WI38 (cell line): ENCODE results near the gene SH3GL1.

Source experiments
- H3K4me3 ChIP-seq: 2 replicates; pipeline ENCODE4 v1.5.1; 2011; ENCODE audit warnings: low read depth, mild to moderate bottlenecking, control low read depth, low read length
- CTCF ChIP-seq: IDR thresholded peaks from 2 replicates; pipeline ENCODE4 v1.5.1; 2012; ENCODE audit warnings: low read depth, mild to moderate bottlenecking, control low read depth, low read length

The SH3GL1 gene

DNA sequence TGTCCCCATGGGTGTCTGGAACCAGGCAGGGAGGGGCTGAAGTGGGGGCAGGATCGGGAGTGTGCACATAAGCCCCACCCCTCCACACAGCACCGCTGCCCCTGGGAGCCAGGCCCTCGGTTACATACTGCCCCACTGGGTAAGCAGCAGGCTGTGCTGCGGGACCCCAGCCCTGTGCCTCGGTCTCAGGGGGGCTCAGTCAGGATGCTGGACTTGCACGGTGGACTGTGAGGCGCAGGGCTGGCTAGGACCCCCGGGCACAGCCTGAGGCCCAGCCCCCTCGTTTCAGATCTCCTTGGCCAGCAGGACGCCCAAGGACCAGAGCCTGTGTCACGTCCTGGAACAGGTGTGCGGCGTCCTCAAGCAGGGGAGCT lies 40.7 kb downstream of the SH3GL1 start:
- no peak for TF ChIP-seq CTCF
- H3K4me3 ChIP-seq: no peak overlapping the region

DNA sequence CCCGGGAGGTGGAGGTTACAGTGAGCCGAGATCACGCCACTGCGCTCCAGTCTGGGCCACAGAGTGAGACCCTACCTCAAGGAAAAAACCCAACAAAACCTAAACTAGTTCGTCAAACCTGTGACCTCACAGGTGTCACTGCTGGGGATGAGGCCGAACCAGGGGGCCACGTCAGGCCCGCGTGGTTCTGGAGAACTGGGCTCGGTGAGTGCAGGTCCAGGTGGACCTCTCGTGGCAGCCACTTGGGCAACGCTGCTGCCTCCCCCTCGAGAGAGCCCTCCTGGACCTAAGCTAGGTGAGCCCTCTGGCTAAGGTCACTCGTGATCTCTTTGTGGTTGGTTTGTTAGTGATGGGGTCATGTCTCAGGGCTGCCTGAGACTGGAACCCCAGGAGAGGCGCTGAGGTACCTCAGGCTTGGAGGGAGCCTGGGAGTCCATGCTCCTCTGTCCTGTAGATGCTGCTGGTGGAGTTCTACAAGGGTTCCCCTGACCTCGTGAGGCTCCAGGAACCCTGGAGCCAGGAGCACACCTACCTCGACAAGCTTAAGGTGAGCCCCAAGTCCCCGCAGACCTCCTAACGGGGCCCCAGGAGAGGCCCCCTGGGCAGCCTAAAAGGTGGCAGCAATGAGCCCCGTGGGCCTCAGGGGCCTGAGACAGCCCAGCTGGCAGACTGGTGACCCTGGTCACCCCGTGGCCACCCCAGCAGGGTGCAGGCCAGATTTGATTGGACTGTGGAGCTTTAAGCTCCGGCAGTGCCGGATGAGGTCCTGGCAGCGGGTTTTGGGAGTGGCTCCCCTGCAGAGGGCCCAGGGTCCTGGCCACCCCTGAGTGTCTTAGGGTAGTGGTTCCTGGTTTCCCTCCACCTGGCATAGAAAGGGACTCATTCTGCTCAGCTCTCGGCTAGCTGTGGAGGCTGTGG lies 41.4 kb downstream of the SH3GL1 start:
- TF ChIP-seq CTCF: no peak
- no peak overlapping the region for H3K4me3 ChIP-seq

DNA sequence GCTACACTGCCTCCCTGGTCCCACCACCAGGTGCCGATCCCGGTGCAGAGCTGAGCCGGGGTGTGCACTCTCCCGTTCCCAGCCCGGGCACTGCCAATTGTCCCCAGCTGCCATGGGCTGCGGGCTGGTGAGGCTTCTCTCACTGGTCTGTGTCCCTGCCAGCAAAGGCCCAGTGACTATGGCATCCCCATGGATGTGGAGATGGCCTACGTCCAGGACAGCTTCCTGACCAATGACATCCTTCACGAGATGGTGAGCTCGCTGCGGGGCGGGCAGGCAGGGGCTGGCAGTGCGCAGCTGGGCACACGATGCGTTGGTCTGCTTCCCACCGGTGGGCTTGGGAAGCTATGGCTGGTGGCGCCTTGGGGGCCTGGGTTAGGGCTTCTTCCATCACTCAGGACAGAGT lies 42.4 kb downstream of the SH3GL1 start:
- H3K4me3 ChIP-seq: no peak overlapping the region
- no peak for TF ChIP-seq CTCF

DNA sequence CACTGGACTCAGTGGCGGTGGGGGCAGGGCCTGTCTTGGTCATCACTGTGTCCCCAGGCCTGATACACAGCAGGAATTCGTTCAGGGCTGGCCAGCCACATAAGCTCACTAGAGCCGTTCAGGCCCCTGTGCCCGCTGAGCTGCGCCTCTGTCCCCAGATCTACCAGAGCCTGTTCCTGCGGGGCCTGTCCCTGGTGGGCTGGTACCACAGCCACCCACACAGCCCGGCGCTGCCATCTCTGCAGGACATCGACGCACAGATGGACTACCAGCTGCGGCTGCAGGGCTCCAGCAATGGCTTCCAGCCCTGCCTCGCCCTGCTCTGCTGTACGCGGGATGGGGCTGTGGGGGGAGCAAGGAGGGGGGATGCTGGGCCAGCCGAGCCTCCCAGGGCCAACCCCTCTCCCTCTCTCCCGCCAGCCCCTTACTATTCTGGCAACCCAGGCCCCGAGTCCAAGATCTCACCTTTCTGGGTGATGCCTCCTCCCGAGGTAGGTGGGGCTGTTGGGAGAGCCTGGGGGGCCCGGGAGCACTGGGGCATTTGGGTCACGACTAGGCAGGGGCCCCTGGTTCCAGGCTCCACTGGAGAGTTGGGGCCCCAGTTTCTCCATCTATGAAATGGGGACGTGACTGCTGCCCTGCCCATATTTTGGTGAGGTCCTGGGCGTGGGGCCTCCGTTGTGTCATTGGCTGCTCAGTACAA lies 43.1 kb downstream of the SH3GL1 start:
- no peak overlapping the region for H3K4me3 ChIP-seq
- TF ChIP-seq CTCF: no peak

DNA sequence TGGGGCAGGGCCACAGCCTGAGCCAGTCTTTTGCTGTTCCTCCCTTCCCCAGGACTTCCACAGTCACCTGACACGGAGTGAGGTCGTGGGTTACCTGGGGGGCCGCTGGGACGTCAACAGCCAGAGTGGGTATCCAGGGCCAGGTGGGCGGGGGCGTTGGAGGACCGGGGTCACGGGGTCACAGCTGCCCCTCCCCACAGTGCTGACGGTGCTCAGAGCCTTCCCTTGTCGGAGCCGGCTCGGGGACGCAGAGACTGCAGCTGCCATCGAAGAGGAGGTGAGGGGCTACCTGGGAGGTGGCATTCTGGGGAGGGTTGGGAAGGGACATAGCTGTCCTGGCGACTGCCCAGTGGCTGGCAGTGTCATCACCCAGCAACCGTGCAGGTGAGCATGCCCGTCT lies 45.5 kb downstream of the SH3GL1 start:
- H3K4me3 ChIP-seq: no peak overlapping the region
- no peak for TF ChIP-seq CTCF

- TF ChIP-seq CTCF: no peak
- no peak overlapping the region for H3K4me3 ChIP-seq
Observed at GRCh38 chr19:4354282-4354681, 46.1 kb downstream of the SH3GL1 start.

DNA sequence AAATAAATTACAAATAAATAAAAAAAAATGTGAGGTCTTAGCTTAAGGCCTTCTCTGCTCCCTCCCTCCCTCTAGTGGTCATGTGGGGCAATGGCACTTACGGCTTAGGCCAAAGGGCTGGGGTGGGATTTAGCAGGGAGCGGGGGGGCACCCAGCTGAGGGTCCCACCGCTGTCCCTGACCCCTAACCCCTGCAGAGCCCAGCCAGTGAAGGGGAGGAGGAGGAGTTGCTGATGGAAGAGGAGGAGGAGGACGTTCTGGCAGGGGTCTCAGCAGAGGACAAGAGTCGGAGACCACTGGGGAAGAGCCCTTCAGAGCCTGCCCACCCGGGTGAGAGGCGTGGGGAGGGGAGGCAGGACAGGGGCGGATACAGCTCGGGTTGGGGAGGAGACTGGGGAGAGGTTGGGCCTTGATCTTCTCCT lies 47.6 kb downstream of the SH3GL1 start:
- TF ChIP-seq CTCF: peak; percentile 94
- H3K4me3 ChIP-seq: no peak overlapping the region
